PC-3 (cell line): ENCODE results near the gene COL12A1.

ENCODE experiments used
- EZH2 ChIP-seq: fragments of 300-600 bp; sonication (generic); IDR thresholded peaks from one replicate; pipeline ENCODE4 v1.6.1; 2017; ENCODE audit warnings: antibody characterized with exemption, mild to moderate bottlenecking, low read length; ENCODE audit not compliant: unreplicated experiment
- TF ChIP-seq, protein P1 (sequence below): fragments of 300-600 bp; sonication (generic); conservative IDR thresholded peaks from 2 replicates; pipeline ENCODE4 v1.5.1; 2017; ENCODE audit warnings: antibody characterized with exemption, low read depth, mild to moderate bottlenecking, low read length

DNA sequence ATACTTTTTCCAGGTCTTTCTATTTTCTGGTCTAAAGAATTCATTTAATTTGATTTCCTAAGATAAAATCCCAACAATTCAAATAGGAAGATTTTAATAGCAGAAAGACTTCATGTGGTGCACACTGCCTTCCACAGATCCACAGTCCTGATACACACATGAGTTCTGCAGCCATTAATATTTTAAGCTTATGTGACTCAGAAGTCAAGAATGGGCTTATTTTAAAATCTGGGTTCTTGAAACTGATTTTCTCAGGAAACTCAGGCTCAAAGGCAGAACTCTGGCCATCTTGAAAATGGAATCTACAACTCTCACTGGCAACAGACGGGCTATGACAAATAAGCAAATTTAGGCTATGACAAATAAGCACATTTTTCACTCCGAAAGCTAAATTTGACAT is 88.2 kb downstream of the COL12A1 start:
- TF ChIP-seq, protein P1, sequence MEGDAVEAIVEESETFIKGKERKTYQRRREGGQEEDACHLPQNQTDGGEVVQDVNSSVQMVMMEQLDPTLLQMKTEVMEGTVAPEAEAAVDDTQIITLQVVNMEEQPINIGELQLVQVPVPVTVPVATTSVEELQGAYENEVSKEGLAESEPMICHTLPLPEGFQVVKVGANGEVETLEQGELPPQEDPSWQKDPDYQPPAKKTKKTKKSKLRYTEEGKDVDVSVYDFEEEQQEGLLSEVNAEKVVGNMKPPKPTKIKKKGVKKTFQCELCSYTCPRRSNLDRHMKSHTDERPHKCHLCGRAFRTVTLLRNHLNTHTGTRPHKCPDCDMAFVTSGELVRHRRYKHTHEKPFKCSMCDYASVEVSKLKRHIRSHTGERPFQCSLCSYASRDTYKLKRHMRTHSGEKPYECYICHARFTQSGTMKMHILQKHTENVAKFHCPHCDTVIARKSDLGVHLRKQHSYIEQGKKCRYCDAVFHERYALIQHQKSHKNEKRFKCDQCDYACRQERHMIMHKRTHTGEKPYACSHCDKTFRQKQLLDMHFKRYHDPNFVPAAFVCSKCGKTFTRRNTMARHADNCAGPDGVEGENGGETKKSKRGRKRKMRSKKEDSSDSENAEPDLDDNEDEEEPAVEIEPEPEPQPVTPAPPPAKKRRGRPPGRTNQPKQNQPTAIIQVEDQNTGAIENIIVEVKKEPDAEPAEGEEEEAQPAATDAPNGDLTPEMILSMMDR: no peak
- no peak for TF ChIP-seq EZH2
